GM21367 (cell line): ENCODE measurements around the gene KPNA6.
"Not testable (repeated sequence)": the region's sequence is repeated elsewhere in the genome, so short reads cannot be mapped to it uniquely, and the experiment has no call there.

Experiments used
- ATAC-seq: cut with Tn5 transposase; IDR thresholded peaks from one replicate; pipeline ENCODE4 v1.9.1; 2021; ENCODE audit not compliant: unreplicated experiment

Gene KPNA6

GRCh38 chr1:32100359-32100758, 7.5 kb upstream of the KPNA6 start:
- ATAC-seq: no peak

GRCh38 chr1:32100807-32101708, 6.8 kb upstream of the KPNA6 start:
- no peak for ATAC-seq

- no peak for ATAC-seq
Measured at GRCh38 chr1:32104127-32104526, 3.7 kb upstream of the KPNA6 start.

- ATAC-seq: no peak
Measured at GRCh38 chr1:32105338-32105737, 2.5 kb upstream of the KPNA6 start.

- no peak for ATAC-seq
Measured at GRCh38 chr1:32106663-32107275, 1.1 kb upstream of the KPNA6 start.

- ATAC-seq: no peak
Measured at GRCh38 chr1:32111040-32111623, 3.3 kb downstream of the KPNA6 start.

- ATAC-seq: no peak
Measured at GRCh38 chr1:32111789-32112188, 3.9 kb downstream of the KPNA6 start.

- ATAC-seq: no peak
Measured at GRCh38 chr1:32112806-32113375, 5.0 kb downstream of the KPNA6 start.

- ATAC-seq: not testable (repeated sequence)
Measured at GRCh38 chr1:32113436-32113835, 5.6 kb downstream of the KPNA6 start.

GRCh38 chr1:32114420-32114819, 6.6 kb downstream of the KPNA6 start:
- ATAC-seq: no peak

GRCh38 chr1:32115496-32115895, 7.6 kb downstream of the KPNA6 start:
- ATAC-seq: no peak

GRCh38 chr1:32116531-32116930, 8.7 kb downstream of the KPNA6 start:
- ATAC-seq: no peak

GRCh38 chr1:32122151-32122550, 14.3 kb downstream of the KPNA6 start:
- no peak for ATAC-seq

GRCh38 chr1:32123361-32123760, 15.5 kb downstream of the KPNA6 start:
- not testable (repeated sequence) for ATAC-seq

GRCh38 chr1:32125313-32125712, 17.5 kb downstream of the KPNA6 start:
- ATAC-seq: no peak

- no peak for ATAC-seq
Measured at GRCh38 chr1:32126770-32127169, 18.9 kb downstream of the KPNA6 start.

- ATAC-seq: no peak
Measured at GRCh38 chr1:32127409-32128198, 19.7 kb downstream of the KPNA6 start.

GRCh38 chr1:32128479-32128878, 20.6 kb downstream of the KPNA6 start:
- no peak for ATAC-seq

GRCh38 chr1:32128964-32129363, 21.1 kb downstream of the KPNA6 start:
- ATAC-seq: no peak

GRCh38 chr1:32133950-32134280, 26.1 kb downstream of the KPNA6 start:
- not testable (repeated sequence) for ATAC-seq

GRCh38 chr1:32137111-32137510, 29.3 kb downstream of the KPNA6 start:
- no peak for ATAC-seq
